Vagina (tissue), 2 donors: Measurements from ENCODE around the gene EXOC8. TPM values are rescaled to one million over a fixed set of nuclear protein-coding genes. Genes with fewer than 3 reads are reported as not detected.

Source experiments
- DNase-seq, 2 donors: peaks; one replicate each; pipeline ENCODE4 v3.0.0-alpha.2; 2017; ENCODE audit errors: extremely low spot score in 2 of 2
- H3K27ac ChIP-seq: fragments of 200-600 bp; sonication (generic); one replicate; pipeline ENCODE4 v1.5.1; 2019
- H3K27me3 ChIP-seq: fragments of 200-600 bp; sonication (generic); one replicate; pipeline ENCODE4 v1.5.1; 2019
- H3K36me3 ChIP-seq, 2 donors: fragments of 200-600 bp; sonication (generic); one replicate each; pipeline ENCODE4 v1.5.1; 2017 to 2019
- H3K4me1 ChIP-seq: fragments of 200-600 bp; sonication (generic); one replicate; pipeline ENCODE4 v1.5.1; 2019
- H3K4me3 ChIP-seq, 2 donors: fragments of 200-600 bp; sonication (generic); 1 replicate in 1 of 2; 2 replicates in 1 of 2; pipeline ENCODE4 v1.5.1; 2016 to 2019
- H3K9me3 ChIP-seq: fragments of 200-600 bp; sonication (generic); one replicate; pipeline ENCODE4 v1.5.1; 2019
- CTCF ChIP-seq, 3 experiments: fragments of 450-650 bp in 2 of 3; fragments of 200-600 bp in 1 of 3; sonication (generic) in 1 of 3; IDR thresholded peaks; one replicate each; pipeline ENCODE4 v1.5.1; 2017 to 2019; ENCODE audit warnings: antibody characterized with exemption in 3 of 3, mild to moderate bottlenecking in 2 of 3, moderate library complexity in 2 of 3
- POLR2A ChIP-seq, 2 donors: fragments of 450-650 bp; IDR thresholded peaks; one replicate each; pipeline ENCODE4 v1.6.1; 2017; ENCODE audit warnings: antibody characterized with exemption in 2 of 2, mild to moderate bottlenecking in 2 of 2, moderate library complexity in 2 of 2
- POLR2AphosphoS5 ChIP-seq, 2 donors: sonication (generic); formaldehyde crosslinking; IDR thresholded peaks; one replicate each; pipeline ENCODE4 v1.9.0; 2017; ENCODE audit warnings: antibody characterized with exemption in 2 of 2, mild to moderate bottlenecking in 2 of 2, low read depth in 1 of 2; ENCODE audit not compliant: insufficient read depth in 1 of 2
- intact Hi-C: fragments of 100-400 bp; cut with DNase I; formaldehyde crosslinking; loops from one replicate; pipeline ENCODE4 v1.15.1; 2023
- total RNA-seq: library from RNA; depleted of rRNA; stranded (reverse); fragments of >200 nt; gene quantifications from one replicate; pipeline ENCODE4 v1.2.3, GENCODE V29; 2016

The EXOC8 gene
- total RNA-seq, 1 donor from 2014 or later, result 11.5 TPM

GRCh38 chr1:231372501-231372900, 34.8 kb upstream of the EXOC8 start:
- Histone ChIP-seq H3K27ac (no peak overlapping the region), H3K36me3 (no peaks in the 10 kb centered on the region), H3K9me3 (no peaks in the 10 kb centered on the region), H3K4me3 (no peak overlapping the region), H3K4me1 (peaks cover 16% of the 10 kb centered on the region), H3K27me3 (no peaks in the 10 kb centered on the region)
- intact Hi-C loops, result no loop called here
- DNase-seq, result no peak
- TF ChIP-seq POLR2AphosphoS5 (IDR thresholded peaks at IDR 0.05; ENCODE audit: insufficient read depth in 1 of 2, low read depth in 1 of 2) (no peak), CTCF (IDR thresholded peaks at IDR 0.05) (no peak), POLR2A (IDR thresholded peaks at IDR 0.05) (no peak)

- no peak for DNase-seq
- Histone ChIP-seq H3K27ac (no peak overlapping the region), H3K9me3 (no peaks in the 10 kb centered on the region), H3K36me3 (no peaks in the 10 kb centered on the region), H3K27me3 (no peaks in the 10 kb centered on the region), H3K4me3 (no peak overlapping the region), H3K4me1 (no peaks in the 10 kb centered on the region)
- TF ChIP-seq POLR2AphosphoS5 (IDR thresholded peaks at IDR 0.05; ENCODE audit: insufficient read depth in 1 of 2, low read depth in 1 of 2) (no peak), CTCF (IDR thresholded peaks at IDR 0.05) (no peak), POLR2A (IDR thresholded peaks at IDR 0.05) (no peak)
- intact Hi-C loops, result no loop called here
Measured at GRCh38 chr1:231369282-231369681, 31.6 kb upstream of the EXOC8 start.

- Histone ChIP-seq H3K4me3 (no peak overlapping the region), H3K27ac (no peak overlapping the region), H3K36me3 (peaks cover 0 to 3% of the 10 kb centered on the region in 2 donors), H3K4me1 (no peaks in the 10 kb centered on the region), H3K27me3 (no peaks in the 10 kb centered on the region), H3K9me3 (no peaks in the 10 kb centered on the region)
- TF ChIP-seq POLR2AphosphoS5 (IDR thresholded peaks at IDR 0.05; ENCODE audit: insufficient read depth in 1 of 2, low read depth in 1 of 2) (no peak), CTCF (IDR thresholded peaks at IDR 0.05) (no peak), POLR2A (IDR thresholded peaks at IDR 0.05) (no peak)
- no peak for DNase-seq
- intact Hi-C loops, result no loop called here
Measured at GRCh38 chr1:231364192-231364591, 26.5 kb upstream of the EXOC8 start.

- Histone ChIP-seq H3K27ac (no peak overlapping the region), H3K4me3 (no peak overlapping the region), H3K4me1 (no peaks in the 10 kb centered on the region), H3K27me3 (no peaks in the 10 kb centered on the region), H3K9me3 (no peaks in the 10 kb centered on the region), H3K36me3 (peaks cover 0 to 3% of the 10 kb centered on the region in 2 donors)
- intact Hi-C loops, result no loop called here
- no peak for TF ChIP-seq CTCF (IDR thresholded peaks at IDR 0.05)
- TF ChIP-seq POLR2AphosphoS5 (IDR thresholded peaks at IDR 0.05; ENCODE audit: insufficient read depth in 1 of 2, low read depth in 1 of 2), result no peak
- no peak for TF ChIP-seq POLR2A (IDR thresholded peaks at IDR 0.05)
- no peak for DNase-seq
Measured at GRCh38 chr1:231363624-231364023, 26.0 kb upstream of the EXOC8 start.

GRCh38 chr1:231362325-231362724, 24.7 kb upstream of the EXOC8 start:
- no peak for TF ChIP-seq POLR2A (IDR thresholded peaks at IDR 0.05)
- TF ChIP-seq POLR2AphosphoS5 (IDR thresholded peaks at IDR 0.05; ENCODE audit: insufficient read depth in 1 of 2, low read depth in 1 of 2), result no peak
- no peak for TF ChIP-seq CTCF (IDR thresholded peaks at IDR 0.05)
- H3K27ac ChIP-seq, result no peak overlapping the region
- no peaks in the 10 kb centered on the region for H3K27me3 ChIP-seq
- H3K4me1 ChIP-seq, result peaks cover 5% of the 10 kb centered on the region
- H3K4me3 ChIP-seq, result no peak overlapping the region
- peaks cover 0 to 3% of the 10 kb centered on the region in 2 donors for H3K36me3 ChIP-seq
- intact Hi-C loops, result no loop called here
- DNase-seq, result no peak
- H3K9me3 ChIP-seq, result no peaks in the 10 kb centered on the region
